CD4-positive, CD25-positive, alpha-beta regulatory T cell (primary cell): ENCODE results near the gene CMIP. TPM values are rescaled to one million over a fixed set of nuclear protein-coding genes. Genes with fewer than 3 reads are reported as not detected.

Source experiments
- ATAC-seq, 2 donors: fragments of 150-1000 bp; cut with Tn5 transposase; one replicate each; pipeline ENCODE4 v1.10.0; 2021; ENCODE audit warnings: low read depth in 2 of 2, moderate number of reproducible peaks in 2 of 2, moderate library complexity in 1 of 2
- DNase-seq, 3 donors: peaks; one replicate each; pipeline versions ENCODE4 v3.0.0 to v3.0.0-alpha.2; 2012 to 2022; ENCODE audit warnings: mixed read lengths in 1 of 3
- H3K27ac ChIP-seq: one replicate; pipeline ENCODE4 v1.7.0; 2013; ENCODE audit warnings: mild to moderate bottlenecking, low read length; ENCODE audit not compliant: insufficient read depth, poor library complexity, severe bottlenecking
- H3K27me3 ChIP-seq: one replicate; pipeline ENCODE4 v1.7.0; 2013; ENCODE audit warnings: low read length; ENCODE audit not compliant: control insufficient read depth, insufficient read depth
- H3K36me3 ChIP-seq: one replicate; pipeline ENCODE4 v1.7.0; 2013; ENCODE audit warnings: mild to moderate bottlenecking, low read length, moderate library complexity; ENCODE audit not compliant: control insufficient read depth, insufficient read depth
- H3K4me1 ChIP-seq: 2 replicates; pipeline ENCODE4 v1.7.0; 2013; ENCODE audit warnings: mild to moderate bottlenecking, low read length; ENCODE audit not compliant: insufficient read depth, control insufficient read depth, poor library complexity, severe bottlenecking
- H3K4me3 ChIP-seq: one replicate; pipeline ENCODE4 v1.7.0; 2013; ENCODE audit warnings: low read depth, mild to moderate bottlenecking, low read length, moderate library complexity
- H3K9me3 ChIP-seq, 2 experiments: 1 replicate in 1 of 2; 2 replicates in 1 of 2; pipeline ENCODE4 v1.7.0; 2013; ENCODE audit warnings: low read length in 2 of 2, mild to moderate bottlenecking in 1 of 2, moderate library complexity in 1 of 2; ENCODE audit not compliant: control insufficient read depth in 2 of 2
- H3K27ac Mint-ChIP-seq, 3 donors: one replicate each; pipeline ENCODE4 v1.8.0; 2020 to 2022; ENCODE audit warnings: mild to moderate bottlenecking in 3 of 3, mixed read lengths in 3 of 3, moderate library complexity in 2 of 3
- H3K27me3 Mint-ChIP-seq: one replicate; pipeline ENCODE4 v1.8.0; 2022; ENCODE audit warnings: mild to moderate bottlenecking, mixed read lengths
- H3K36me3 Mint-ChIP-seq: one replicate; pipeline ENCODE4 v1.8.0; 2020; ENCODE audit warnings: mixed read lengths
- H3K4me1 Mint-ChIP-seq, 4 donors: one replicate each; pipeline ENCODE4 v1.8.0; 2020 to 2022; ENCODE audit warnings: mixed read lengths in 4 of 4, mild to moderate bottlenecking in 1 of 4
- H3K4me3 Mint-ChIP-seq, 4 donors: one replicate each; pipeline ENCODE4 v1.8.0; 2020 to 2022; ENCODE audit warnings: mild to moderate bottlenecking in 4 of 4, mixed read lengths in 4 of 4, moderate library complexity in 3 of 4
- H3K9me3 Mint-ChIP-seq, 7 donors: one replicate each; pipeline ENCODE4 v1.8.0; 2020 to 2022; ENCODE audit warnings: mixed read lengths in 7 of 7, mild to moderate bottlenecking in 3 of 7, moderate library complexity in 2 of 7
- polyA plus RNA-seq, 4 donors: library from polyadenylated mRNA; unstranded; fragments of 300-500 nt; fragmentation: Illumina TruSeq; gene quantifications; one replicate each; pipeline ENCODE4 v1.2.3, GENCODE V29; 2021
- total RNA-seq: library from RNA; stranded (reverse); gene quantifications from one replicate; pipeline ENCODE4 v1.2.3, GENCODE V29; 2022

CMIP gene
- total and polyA plus RNA-seq, 5 donors from 2014 or later, result 0.21 to 49.7 (median 0.94) TPM

- peaks cover 5% of the 10 kb centered on the region for H3K36me3 ChIP-seq
- no peak for ATAC-seq
- Mint-ChIP-seq H3K36me3 (peaks cover 20% of the 10 kb centered on the region), H3K4me3 (peak overlapping the region in 1 of 4 donors; percentile 65), H3K4me1 (peaks cover 12 to 20% (median 15%) of the 10 kb centered on the region in 4 donors), H3K27me3 (no peaks in the 10 kb centered on the region), H3K9me3 (no peaks in the 10 kb centered on the region), H3K27ac (peak overlapping the region in 1 of 3 donors; percentile 4)
- no peak for DNase-seq
- no peaks in the 10 kb centered on the region for H3K4me1 ChIP-seq
- no peaks in the 10 kb centered on the region for H3K9me3 ChIP-seq
- H3K4me3 ChIP-seq, result no peak overlapping the region
- H3K27me3 ChIP-seq, result no peaks in the 10 kb centered on the region
- H3K27ac ChIP-seq, result no peak overlapping the region
Measured at GRCh38 chr16:81586417-81586816, 141.8 kb downstream of the CMIP start.

- no peak for ATAC-seq
- Mint-ChIP-seq H3K4me1 (peaks cover 12 to 20% (median 15%) of the 10 kb centered on the region in 4 donors), H3K27ac (no peak overlapping the region), H3K4me3 (no peak overlapping the region), H3K27me3 (no peaks in the 10 kb centered on the region), H3K9me3 (no peaks in the 10 kb centered on the region), H3K36me3 (peaks cover 20% of the 10 kb centered on the region)
- Histone ChIP-seq H3K36me3 (peaks cover 5% of the 10 kb centered on the region), H3K4me3 (no peak overlapping the region), H3K4me1 (no peaks in the 10 kb centered on the region), H3K27me3 (no peaks in the 10 kb centered on the region), H3K27ac (no peak overlapping the region), H3K9me3 (no peaks in the 10 kb centered on the region)
- DNase-seq, result no peak
Measured at GRCh38 chr16:81586977-81587625, 142.5 kb downstream of the CMIP start.

DNA sequence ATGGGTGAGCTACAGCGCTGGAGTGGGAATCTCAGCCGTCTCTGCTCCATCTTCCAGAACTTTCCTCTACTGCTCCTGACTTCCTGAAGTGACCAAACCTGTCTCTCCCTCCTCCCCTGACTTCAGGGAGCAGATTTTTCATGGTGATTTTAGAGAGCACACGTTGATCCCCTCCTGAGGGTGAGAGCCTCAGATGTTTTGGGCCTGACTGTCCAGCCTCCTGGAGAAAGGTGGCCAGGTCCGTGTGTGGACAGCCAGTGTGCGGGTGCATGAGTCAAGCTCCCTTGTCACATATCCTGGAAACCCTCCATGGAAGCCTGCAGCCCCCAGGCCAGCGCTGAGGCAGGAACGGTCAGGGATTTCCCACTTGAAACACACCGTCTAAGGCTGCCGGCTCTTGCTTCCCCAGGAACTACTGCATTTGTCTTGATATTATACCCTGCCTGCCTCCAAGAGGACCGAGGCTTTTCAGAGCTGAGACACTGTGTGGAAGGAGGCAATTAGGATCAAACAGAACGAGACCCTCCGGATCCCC, 143.1 kb downstream of the CMIP start:
- no peaks in the 10 kb centered on the region for H3K27me3 ChIP-seq
- peaks cover under 1% of the 10 kb centered on the region for H3K36me3 ChIP-seq
- H3K9me3 ChIP-seq, result no peaks in the 10 kb centered on the region
- Mint-ChIP-seq H3K36me3 (peaks cover 20% of the 10 kb centered on the region), H3K27ac (no peak overlapping the region), H3K27me3 (no peaks in the 10 kb centered on the region), H3K4me1 (peaks cover 11 to 23% (median 16%) of the 10 kb centered on the region in 4 donors), H3K4me3 (no peak overlapping the region), H3K9me3 (no peaks in the 10 kb centered on the region)
- H3K4me1 ChIP-seq, result no peaks in the 10 kb centered on the region
- no peak overlapping the region for H3K27ac ChIP-seq
- H3K4me3 ChIP-seq, result no peak overlapping the region
- DNase-seq (no peak), ATAC-seq (no peak)

DNA sequence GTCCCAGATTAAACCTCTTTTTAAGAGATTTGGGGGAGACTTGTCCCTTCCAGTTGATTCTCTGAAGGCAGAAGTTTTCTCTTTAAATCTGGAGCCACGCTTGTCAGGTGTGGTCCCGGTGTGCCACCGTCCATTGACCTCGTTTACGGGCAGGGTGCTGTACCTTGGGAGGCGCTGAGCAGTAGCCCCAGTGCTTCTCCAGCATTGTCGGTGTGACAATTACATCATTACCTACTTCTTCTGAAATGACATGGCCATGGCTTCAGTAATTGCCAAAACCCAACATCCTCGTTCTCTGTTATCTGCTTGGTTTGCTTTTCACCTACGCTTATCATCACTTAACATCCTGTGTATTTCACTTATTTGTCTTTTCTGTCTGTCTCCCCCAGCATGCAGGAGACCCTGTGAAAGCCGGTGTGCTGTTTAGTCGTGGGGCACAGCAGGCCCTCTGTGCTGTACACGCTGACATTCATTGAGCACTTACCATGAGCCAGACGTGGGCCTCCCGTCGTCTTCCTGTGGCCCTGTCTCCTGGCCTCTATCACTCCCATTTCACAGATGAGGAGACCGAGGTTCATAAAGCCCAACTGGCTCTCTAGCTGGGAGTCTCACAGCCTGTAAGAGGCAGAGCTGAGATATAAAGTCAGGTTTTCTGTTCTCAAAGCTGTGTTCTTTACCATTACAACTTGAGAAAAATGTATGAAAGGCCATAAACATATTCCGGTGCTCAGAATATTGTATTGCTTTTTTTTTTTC, 143.9 kb downstream of the CMIP start:
- H3K36me3 ChIP-seq, result no peaks in the 10 kb centered on the region
- no peak overlapping the region for H3K4me3 ChIP-seq
- ATAC-seq (no peak), DNase-seq (no peak)
- no peak overlapping the region for H3K27ac ChIP-seq
- Mint-ChIP-seq H3K36me3 (peaks cover 20% of the 10 kb centered on the region), H3K4me1 (peaks cover 11 to 23% (median 16%) of the 10 kb centered on the region in 4 donors), H3K27me3 (no peaks in the 10 kb centered on the region), H3K27ac (peak overlapping the region; percentile 49 to 72 (median 72)), H3K9me3 (no peaks in the 10 kb centered on the region), H3K4me3 (no peak overlapping the region)
- H3K9me3 ChIP-seq, result no peaks in the 10 kb centered on the region
- no peaks in the 10 kb centered on the region for H3K4me1 ChIP-seq
- no peaks in the 10 kb centered on the region for H3K27me3 ChIP-seq

DNA sequence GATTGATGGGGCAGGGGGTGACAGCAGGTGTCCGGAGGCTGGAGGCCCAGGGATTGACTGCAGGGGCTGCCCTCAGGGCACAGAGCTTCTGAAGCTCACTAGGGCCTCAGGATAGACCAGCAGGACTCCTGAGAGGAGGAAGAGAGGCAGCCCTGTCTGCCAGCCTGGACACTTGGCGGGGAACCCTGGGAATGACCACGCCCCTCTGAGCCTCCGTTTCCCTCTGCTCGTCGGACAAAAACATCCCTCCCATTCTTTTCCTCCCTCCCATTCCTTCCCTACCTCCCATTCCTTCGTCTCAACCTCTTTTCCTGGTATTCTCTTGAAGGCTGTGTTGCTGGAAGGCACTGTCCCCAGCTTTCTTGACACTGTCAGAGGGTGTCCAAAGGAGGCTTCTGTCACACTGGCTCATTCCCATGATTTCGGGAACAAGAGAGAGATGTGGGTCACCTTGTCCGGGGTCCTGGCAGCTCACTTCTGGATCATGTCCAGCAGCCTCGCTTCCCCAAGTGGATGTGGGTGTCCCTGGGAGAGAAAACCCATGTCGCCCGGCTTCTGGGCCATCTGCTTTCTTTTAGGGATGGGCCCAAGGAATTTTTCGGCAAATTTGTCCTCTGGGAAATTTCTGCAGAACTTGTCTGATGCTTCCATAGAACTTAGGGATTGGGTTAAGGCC, 145.5 kb downstream of the CMIP start:
- ATAC-seq (no peak), DNase-seq (no peak)
- Mint-ChIP-seq H3K27me3 (no peaks in the 10 kb centered on the region), H3K4me1 (peaks cover 8 to 22% (median 16%) of the 10 kb centered on the region in 4 donors), H3K4me3 (no peak overlapping the region), H3K9me3 (no peaks in the 10 kb centered on the region), H3K36me3 (peaks cover 10% of the 10 kb centered on the region), H3K27ac (peak overlapping the region in 1 of 3 donors; percentile 6)
- H3K36me3 ChIP-seq, result no peaks in the 10 kb centered on the region
- H3K4me1 ChIP-seq, result no peaks in the 10 kb centered on the region
- H3K27ac ChIP-seq, result no peak overlapping the region
- H3K4me3 ChIP-seq, result no peak overlapping the region
- H3K27me3 ChIP-seq, result no peaks in the 10 kb centered on the region
- H3K9me3 ChIP-seq, result no peaks in the 10 kb centered on the region

GRCh38 chr16:81590714-81591544, 146.3 kb downstream of the CMIP start:
- DNase-seq (no peak), ATAC-seq (no peak)
- peak overlapping the region in 2 of 3 donors; percentile 6 to 75 for H3K27ac Mint-ChIP-seq
- H3K9me3 Mint-ChIP-seq, result no peaks in the 10 kb centered on the region
- Histone ChIP-seq H3K27me3 (no peaks in the 10 kb centered on the region), H3K27ac (no peak overlapping the region), H3K4me3 (no peak overlapping the region), H3K9me3 (no peaks in the 10 kb centered on the region), H3K36me3 (no peaks in the 10 kb centered on the region), H3K4me1 (no peaks in the 10 kb centered on the region)
- H3K4me3 Mint-ChIP-seq, result no peak overlapping the region
- H3K4me1 Mint-ChIP-seq, result peaks cover 5 to 26% (median 18%) of the 10 kb centered on the region in 4 donors
- H3K36me3 Mint-ChIP-seq, result peaks cover 6% of the 10 kb centered on the region
- H3K27me3 Mint-ChIP-seq, result no peaks in the 10 kb centered on the region

- Histone ChIP-seq H3K4me3 (no peak overlapping the region), H3K9me3 (no peaks in the 10 kb centered on the region), H3K27ac (no peak overlapping the region), H3K36me3 (no peaks in the 10 kb centered on the region), H3K4me1 (no peaks in the 10 kb centered on the region), H3K27me3 (no peaks in the 10 kb centered on the region)
- no peak for ATAC-seq
- Mint-ChIP-seq H3K36me3 (peaks cover 6% of the 10 kb centered on the region), H3K9me3 (no peaks in the 10 kb centered on the region), H3K27ac (peak overlapping the region in 2 of 3 donors; percentile 65 to 75), H3K4me1 (peaks cover 7 to 29% (median 18%) of the 10 kb centered on the region in 4 donors), H3K4me3 (no peak overlapping the region), H3K27me3 (no peaks in the 10 kb centered on the region)
- no peak for DNase-seq
Measured at GRCh38 chr16:81591545-81591870, 146.9 kb downstream of the CMIP start.
